HepG2 (cell line): ENCODE measurements around the gene C1QL2. TPM values are rescaled to one million over a fixed set of nuclear protein-coding genes. Genes with fewer than 3 reads are reported as not detected.

ENCODE experiments used
- ATAC-seq: fragments of 200-7000 bp; cut with Tn5 transposase; 3 replicates; pipeline ENCODE4 v1.9.1; 2020; ENCODE audit warnings: mild to moderate bottlenecking, moderate library complexity
- BruUV-seq: library from RNA; stranded (reverse); fragments of 400-500 nt; replicated peaks from 2 replicates; lab custom pipeline; 2021; lab: Mats Ljungman, UMichigan
- CTCF ChIA-PET: fragments of 300-600 bp; formaldehyde crosslinking; extraction: SDS; loops from one replicate; lab custom pipeline; 2021; ENCODE audit warnings: low total read pairs, inconsistent platforms, low intra/inter-chr PET ratio; lab: Yijun Ruan, JAX
- POLR2A ChIA-PET: fragments of 350-600 bp; sonication (Branson Sonifier 250); formaldehyde crosslinking; loops from one replicate; lab custom pipeline; 2020; ENCODE audit warnings: antibody characterized with exemption, inconsistent platforms; lab: Yijun Ruan, JAX
- DNase-seq: peaks from one replicate; pipeline ENCODE4 v3.0.0-alpha.2; 2015; ENCODE audit warnings: low spot score
- FAIRE-seq: peaks from 3 replicates; lab custom pipeline; 2011; peaks lifted over from hg19 to GRCh38; lab: Jason Lieb, UNC
- H2AFZ ChIP-seq: one replicate; pipeline ENCODE4 v1.6.1; 2011; ENCODE audit warnings: low read length, inconsistent platforms
- H3K27ac ChIP-seq: fragments of 300-600 bp; 3 replicates; pipeline ENCODE4 v1.8.0; 2011; ENCODE audit warnings: mixed run types, mild to moderate bottlenecking, mixed read lengths, low read length, inconsistent platforms; ENCODE audit not compliant: insufficient read depth; ENCODE audit errors: extremely low read length
- H3K27me3 ChIP-seq, 2 experiments: fragments of 200-600 bp in 1 of 2; 2 replicates in 1 of 2; 3 replicates in 1 of 2; pipeline versions ENCODE4 v1.6.0 to v1.8.0; 2011; ENCODE audit warnings: low read length in 2 of 2, mild to moderate bottlenecking in 2 of 2, moderate library complexity in 2 of 2, inconsistent platforms in 1 of 2; ENCODE audit not compliant: insufficient read depth in 2 of 2, control insufficient read depth in 1 of 2
- H3K36me3 ChIP-seq, 2 experiments: fragments of 200-600 bp in 1 of 2; replicated peaks in 1 of 2; 2 replicates in 1 of 2; 3 replicates in 1 of 2; pipeline versions ENCODE4 v1.5.1 to v1.8.0; 2011; ENCODE audit warnings: low read length in 2 of 2, inconsistent platforms in 1 of 2; ENCODE audit not compliant: insufficient read depth in 2 of 2, control insufficient read depth in 1 of 2
- H3K4me1 ChIP-seq: 2 replicates; pipeline ENCODE4 v1.5.1; 2012; ENCODE audit warnings: low read length, inconsistent platforms; ENCODE audit not compliant: insufficient read depth
- H3K4me2 ChIP-seq: 2 replicates; pipeline ENCODE4 v1.6.0; 2011; ENCODE audit warnings: low read depth, low read length, inconsistent platforms
- H3K4me3 ChIP-seq, 3 experiments: fragments of 200-600 bp in 1 of 3; sonication (generic), shearing (Covaris generic) in 1 of 3; replicated peaks in 1 of 3; 2 replicates each; pipeline ENCODE4 v1.5.1; 2011 to 2016; ENCODE audit warnings: low read length in 3 of 3, inconsistent platforms in 2 of 3, low read depth in 2 of 3, mild to moderate bottlenecking in 2 of 3, control low read depth in 1 of 3, mixed read lengths in 1 of 3; ENCODE audit not compliant: insufficient read depth in 1 of 3
- H3K79me2 ChIP-seq: one replicate; pipeline ENCODE4 v1.6.1; 2011; ENCODE audit warnings: low read length, inconsistent platforms; ENCODE audit not compliant: insufficient read depth
- H3K9ac ChIP-seq: 2 replicates; pipeline ENCODE4 v1.6.0; 2011; ENCODE audit warnings: mild to moderate bottlenecking, low read depth, low read length, inconsistent platforms; ENCODE audit not compliant: insufficient read depth
- H3K9me3 ChIP-seq: 2 replicates; pipeline ENCODE4 v1.5.1; 2012; ENCODE audit warnings: mild to moderate bottlenecking, low read length
- H4K20me1 ChIP-seq: 2 replicates; pipeline ENCODE4 v1.6.0; 2011; ENCODE audit warnings: inconsistent platforms, mild to moderate bottlenecking, low read length, moderate library complexity; ENCODE audit not compliant: insufficient read depth
- CREB1 ChIP-seq, 2 experiments: fragments of 450-650 bp in 1 of 2; IDR thresholded peaks; 2 replicates each; pipeline ENCODE4 v1.6.1; 2016 to 2017; ENCODE audit warnings: control low read depth in 1 of 2, mild to moderate bottlenecking in 1 of 2, missing compliant biosample characterization in 1 of 2, missing genetic modification characterization in 1 of 2
- EZH2 ChIP-seq: conservative IDR thresholded peaks from 2 replicates; pipeline ENCODE4 v1.6.1; 2012; ENCODE audit warnings: mild to moderate bottlenecking, low read depth, low read length, moderate library complexity
- FOXA3 ChIP-seq: IDR thresholded peaks from 2 replicates; pipeline ENCODE4 v1.6.1; 2016; ENCODE audit warnings: missing genetic modification reagents, missing compliant biosample characterization
- KDM2A ChIP-seq: sonication (generic); formaldehyde crosslinking; IDR thresholded peaks from 2 replicates; pipeline ENCODE4 v1.4.0; 2020; ENCODE audit warnings: low read depth, missing genetic modification reagents, borderline replicate concordance
- RARG ChIP-seq: sonication (generic); formaldehyde crosslinking; IDR thresholded peaks from 2 replicates; pipeline ENCODE4 v1.4.0; 2020; ENCODE audit warnings: low read depth, mild to moderate bottlenecking, missing genetic modification reagents
- RFX5 ChIP-seq: IDR thresholded peaks from 2 replicates; pipeline ENCODE4 v1.6.1; 2011; ENCODE audit warnings: low read depth, low read length, improper control_type of control experiment
- SP140L ChIP-seq: sonication (generic); formaldehyde crosslinking; IDR thresholded peaks from 2 replicates; pipeline ENCODE4 v1.4.0; 2020; ENCODE audit warnings: missing genetic modification reagents, borderline replicate concordance
- TEAD2 ChIP-seq: sonication (generic); formaldehyde crosslinking; IDR thresholded peaks from 2 replicates; pipeline ENCODE4 v1.9.0; 2021; ENCODE audit warnings: missing genetic modification reagents
- THAP11 ChIP-seq: IDR thresholded peaks from 2 replicates; pipeline ENCODE4 v1.6.1; 2016; ENCODE audit warnings: missing biosample characterization, missing genetic modification reagents
- ZNF333 ChIP-seq: sonication (generic); formaldehyde crosslinking; IDR thresholded peaks from 2 replicates; pipeline ENCODE4 v1.4.0; 2020; ENCODE audit warnings: mild to moderate bottlenecking, missing genetic modification reagents, borderline replicate concordance
- ZNF432 ChIP-seq: sonication (generic); formaldehyde crosslinking; IDR thresholded peaks from 2 replicates; pipeline ENCODE4 v1.5.0; 2020; ENCODE audit warnings: missing genetic modification reagents, mild to moderate bottlenecking, borderline replicate concordance
- ZNF616 ChIP-seq: sonication (generic); formaldehyde crosslinking; IDR thresholded peaks from 2 replicates; pipeline ENCODE4 v1.5.0; 2020; ENCODE audit warnings: low read depth, mild to moderate bottlenecking, missing genetic modification reagents
- WGBS: methylation state at CpG from one replicate; pipeline ENCODE4 v1.1.6; 2017; ENCODE audit warnings: low lambda C conversion rate; 5-methylcytosine and 5-hydroxymethylcytosine counted together
- in situ Hi-C: cut with HindIII; loops from 2 replicates; pipeline ENCODE4 v1.10.0; 2017; ENCODE audit warnings: low pct_unique_long_range_greater_than_20kb; ENCODE audit not compliant: extremely low pct_ligation_motif_present
- intact Hi-C: fragments of 100-400 bp; cut with micrococcal nuclease; formaldehyde crosslinking; loops from one replicate; pipeline ENCODE4 v1.10.0; 2022; ENCODE audit not compliant: unreplicated experiment
- polyA plus RNA-seq, 8 experiments: library from polyadenylated mRNA; depleted of rRNA in 3 of 8; stranded (reverse) in 7 of 8; unstranded in 1 of 8; fragments of >200 nt; fragmentation: Illumina TruSeq in 4 of 8; extraction: Trizol in 4 of 8; gene quantifications; 2 replicates each; pipeline versions ENCODE4 v1.2.1 to v1.2.3, GENCODE V29; 2011 to 2016; ENCODE audit warnings: low read depth in 4 of 8, missing spikeins in 1 of 8, mixed read lengths in 1 of 8; ENCODE audit not compliant: insufficient read depth in 1 of 8
- total RNA-seq, 5 experiments: library from RNA; depleted of rRNA; stranded (reverse); fragments of >200 nt; fragmentation: Illumina TruSeq; extraction: Trizol; gene quantifications; 2 replicates each; pipeline ENCODE4 v1.2.3, GENCODE V29; 2016; ENCODE audit warnings: low read depth in 1 of 5
- TF ChIP-seq, protein P1 (sequence below): sonication (generic); formaldehyde crosslinking; IDR thresholded peaks from 2 replicates; pipeline ENCODE4 v1.4.0; 2020; ENCODE audit warnings: low read depth, missing genetic modification reagents

C1QL2 gene
- total and polyA plus RNA-seq, 2 of the 13 experiments (the other 11 are each of a cell fraction or from before 2014, with no cell fraction given): not detected

DNA sequence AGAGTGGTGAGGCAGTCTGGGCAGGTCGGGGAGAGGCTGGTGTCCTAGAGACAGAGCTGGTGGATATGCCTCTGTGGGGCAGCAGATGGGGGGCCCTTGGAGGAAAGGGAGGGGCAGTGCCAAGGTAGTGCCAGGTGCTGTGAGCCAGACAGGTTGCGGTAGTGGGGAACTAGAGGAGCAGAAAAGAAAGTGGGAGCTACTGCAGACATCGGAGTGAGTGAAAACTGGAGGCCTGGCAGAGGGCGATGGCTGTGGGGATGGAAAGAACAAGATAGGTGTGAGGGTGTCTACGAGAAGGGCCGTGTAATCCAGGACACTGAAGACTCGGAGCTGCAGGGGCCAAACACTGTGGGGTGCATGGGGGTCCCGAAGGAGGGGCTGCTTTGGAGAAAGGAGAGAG, 21.7 kb downstream of the C1QL2 start:
- Histone ChIP-seq H4K20me1 (no peaks in the 10 kb centered on the region; the same call in 1 of the 2 replicates), H3K9me3 (no peaks in the 10 kb centered on the region), H2AFZ (no peak overlapping the region), H3K27ac (no peak overlapping the region), H3K4me3 (no peak overlapping the region), H3K36me3 (no peaks in the 10 kb centered on the region), H3K79me2 (no peaks in the 10 kb centered on the region), H3K9ac (no peak overlapping the region), H3K4me1 (no peaks in the 10 kb centered on the region), H3K4me2 (no peak overlapping the region), H3K27me3 (peaks cover 4 to 70% of the 10 kb centered on the region in 2 experiments; a peak in 4 of 5 replicates)
- in situ Hi-C loops: no loop called here
- intact Hi-C loops: no loop called here
- POLR2A ChIA-PET: no interaction called here
- ATAC-seq (no peak), DNase-seq (no peak), FAIRE-seq (no peak)
- CTCF ChIA-PET: no interaction called here
- 15% methylated on average over 8 of the region's 8 CpGs for WGBS
- BruUV-seq: no TSS peak
- TF ChIP-seq ZNF333: no peak
- no peak for TF ChIP-seq TEAD2
- no peak for TF ChIP-seq RARG
- no peak for TF ChIP-seq ZNF432 (CRISPR knock-in tag)
- TF ChIP-seq EZH2: 0 out of 2 replicates have a peak, but pooled peaks have one; percentile 67
- no peak for TF ChIP-seq ZNF616 (CRISPR knock-in tag)
- no peak for TF ChIP-seq THAP11 (CRISPR knock-in tag)

DNA sequence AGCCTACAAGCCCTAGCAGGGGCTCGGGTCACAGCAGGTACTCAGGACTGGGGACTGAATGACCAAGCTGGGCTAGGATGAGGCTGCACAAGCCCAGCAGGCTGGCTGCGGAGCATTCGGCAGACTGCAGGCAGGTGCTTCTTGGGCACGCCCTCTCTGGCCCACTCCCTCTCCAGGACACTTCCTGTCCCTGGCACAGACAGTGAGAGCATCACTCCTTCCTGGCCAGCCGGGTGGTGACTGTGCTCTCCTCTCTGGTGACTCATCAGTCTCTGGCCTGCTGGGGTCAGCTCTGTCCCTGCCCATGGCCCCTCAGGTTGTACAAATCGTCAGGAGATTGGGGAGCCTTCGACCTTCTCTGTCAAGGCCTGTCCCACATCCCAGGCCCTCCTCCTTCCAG, 22.5 kb downstream of the C1QL2 start:
- H3K27me3 ChIP-seq: peaks cover 4 to 63% of the 10 kb centered on the region in 2 experiments; a peak in 4 of 5 replicates
- no peaks in the 10 kb centered on the region for H3K4me1 ChIP-seq
- no peak for TF ChIP-seq SP140L (CRISPR knock-in tag)
- TF ChIP-seq KDM2A (CRISPR knock-in tag): no peak
- no peak for TF ChIP-seq FOXA3 (CRISPR knock-in tag)
- TF ChIP-seq, protein P1, sequence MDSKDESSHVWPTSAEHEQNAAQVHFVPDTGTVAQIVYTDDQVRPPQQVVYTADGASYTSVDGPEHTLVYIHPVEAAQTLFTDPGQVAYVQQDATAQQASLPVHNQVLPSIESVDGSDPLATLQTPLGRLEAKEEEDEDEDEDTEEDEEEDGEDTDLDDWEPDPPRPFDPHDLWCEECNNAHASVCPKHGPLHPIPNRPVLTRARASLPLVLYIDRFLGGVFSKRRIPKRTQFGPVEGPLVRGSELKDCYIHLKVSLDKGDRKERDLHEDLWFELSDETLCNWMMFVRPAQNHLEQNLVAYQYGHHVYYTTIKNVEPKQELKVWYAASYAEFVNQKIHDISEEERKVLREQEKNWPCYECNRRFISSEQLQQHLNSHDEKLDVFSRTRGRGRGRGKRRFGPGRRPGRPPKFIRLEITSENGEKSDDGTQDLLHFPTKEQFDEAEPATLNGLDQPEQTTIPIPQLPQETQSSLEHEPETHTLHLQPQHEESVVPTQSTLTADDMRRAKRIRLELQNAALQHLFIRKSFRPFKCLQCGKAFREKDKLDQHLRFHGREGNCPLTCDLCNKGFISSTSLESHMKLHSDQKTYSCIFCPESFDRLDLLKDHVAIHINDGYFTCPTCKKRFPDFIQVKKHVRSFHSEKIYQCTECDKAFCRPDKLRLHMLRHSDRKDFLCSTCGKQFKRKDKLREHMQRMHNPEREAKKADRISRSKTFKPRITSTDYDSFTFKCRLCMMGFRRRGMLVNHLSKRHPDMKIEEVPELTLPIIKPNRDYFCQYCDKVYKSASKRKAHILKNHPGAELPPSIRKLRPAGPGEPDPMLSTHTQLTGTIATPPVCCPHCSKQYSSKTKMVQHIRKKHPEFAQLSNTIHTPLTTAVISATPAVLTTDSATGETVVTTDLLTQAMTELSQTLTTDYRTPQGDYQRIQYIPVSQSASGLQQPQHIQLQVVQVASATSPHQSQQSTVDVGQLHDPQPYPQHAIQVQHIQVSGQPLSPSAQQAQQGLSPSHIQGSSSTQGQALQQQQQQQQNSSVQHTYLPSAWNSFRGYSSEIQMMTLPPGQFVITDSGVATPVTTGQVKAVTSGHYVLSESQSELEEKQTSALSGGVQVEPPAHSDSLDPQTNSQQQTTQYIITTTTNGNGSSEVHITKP (CRISPR knock-in tag): no peak
- TF ChIP-seq CREB1 (IDR thresholded peaks at IDR 0.05): peak; percentile 54
- no peak for TF ChIP-seq CREB1 (CRISPR knock-in tag; IDR thresholded peaks at IDR 0.05)
- TF ChIP-seq RFX5: peak; percentile 47; the same call in 1 of the 2 replicates
- no peak overlapping the region for H2AFZ ChIP-seq
- no peaks in the 10 kb centered on the region for H3K36me3 ChIP-seq
- DNase-seq (no peak), ATAC-seq (peak; percentile 45; the same call in 2 of the 3 replicates), FAIRE-seq (no peak)
- no peaks in the 10 kb centered on the region for H3K9me3 ChIP-seq
- intact Hi-C loops: no loop called here
- ChIA-PET POLR2A (no interaction called here), CTCF (no interaction called here)
- H3K79me2 ChIP-seq: no peaks in the 10 kb centered on the region
- no peak overlapping the region for H3K4me2 ChIP-seq
- 22% methylated on average over 6 of the region's 7 CpGs for WGBS
- H3K4me3 ChIP-seq: no peak overlapping the region
- no peak overlapping the region for H3K27ac ChIP-seq
- H3K9ac ChIP-seq: no peak overlapping the region
- no peaks in the 10 kb centered on the region; the same call in 1 of the 2 replicates for H4K20me1 ChIP-seq
- in situ Hi-C loops: no loop called here
- no TSS peak for BruUV-seq
